Neural progenitor cell (in vitro differentiated cells): Measurements from ENCODE around the gene POLE. TPM values are rescaled to one million over a fixed set of nuclear protein-coding genes. Genes with fewer than 3 reads are reported as not detected.

ENCODE experiments used
- DNase-seq: peaks from one replicate; pipeline ENCODE4 v3.0.0-alpha.2; 2016; ENCODE audit warnings: low spot score
- H2AFZ ChIP-seq: fragments of 200-600 bp; sonication (generic); replicated peaks from 2 replicates; pipeline ENCODE4 v1.6.1; 2016; ENCODE audit warnings: antibody characterized with exemption
- H3F3A ChIP-seq: fragments of 200-600 bp; sonication (generic); 2 replicates; pipeline ENCODE4 v1.6.1; 2016; ENCODE audit warnings: antibody characterized with exemption, low read depth
- H3K27ac ChIP-seq: fragments of 200-600 bp; sonication (generic); 2 replicates; pipeline ENCODE4 v1.5.1; 2016; ENCODE audit warnings: mild to moderate bottlenecking
- H3K27me3 ChIP-seq: fragments of 200-600 bp; sonication (generic); 2 replicates; pipeline ENCODE4 v1.6.1; 2016; ENCODE audit warnings: mild to moderate bottlenecking, moderate library complexity
- H3K36me3 ChIP-seq: fragments of 200-600 bp; sonication (generic); 2 replicates; pipeline ENCODE4 v1.5.1; 2016
- H3K4me1 ChIP-seq: fragments of 200-600 bp; sonication (generic); 2 replicates; pipeline ENCODE4 v1.6.1; 2016; ENCODE audit warnings: mixed run types
- H3K4me2 ChIP-seq: fragments of 200-600 bp; sonication (generic); 2 replicates; pipeline ENCODE4 v1.6.1; 2016
- H3K4me3 ChIP-seq: fragments of 200-600 bp; sonication (generic); 2 replicates; pipeline ENCODE4 v1.5.1; 2016
- H3K79me2 ChIP-seq: fragments of 200-600 bp; sonication (generic); 2 replicates; pipeline ENCODE4 v1.6.1; 2016; ENCODE audit warnings: low read depth
- H3K9ac ChIP-seq: fragments of 200-600 bp; sonication (generic); 2 replicates; pipeline ENCODE4 v1.6.1; 2016
- H3K9me3 ChIP-seq: fragments of 200-600 bp; sonication (generic); 2 replicates; pipeline ENCODE4 v1.5.1; 2016; ENCODE audit warnings: low read depth
- H4K20me1 ChIP-seq: fragments of 200-600 bp; sonication (generic); 2 replicates; pipeline ENCODE4 v1.6.1; 2016; ENCODE audit warnings: low read depth
- H3K27ac Mint-ChIP-seq: 3 replicates; pipeline ENCODE4 v1.8.0; 2021; ENCODE audit warnings: mixed read lengths
- H3K27me3 Mint-ChIP-seq: 2 replicates; pipeline ENCODE4 v1.8.0; 2022; ENCODE audit warnings: low read depth, mild to moderate bottlenecking, inconsistent platforms, moderate library complexity, mixed read lengths; ENCODE audit not compliant: insufficient read depth
- H3K36me3 Mint-ChIP-seq: 3 replicates; pipeline ENCODE4 v1.8.0; 2021; ENCODE audit warnings: mixed read lengths
- H3K4me1 Mint-ChIP-seq: 3 replicates; pipeline ENCODE4 v1.8.0; 2021; ENCODE audit warnings: mixed read lengths
- H3K4me3 Mint-ChIP-seq: 3 replicates; pipeline ENCODE4 v1.8.0; 2021; ENCODE audit warnings: mild to moderate bottlenecking, moderate library complexity, mixed read lengths
- H3K9me3 Mint-ChIP-seq: 3 replicates; pipeline ENCODE4 v1.8.0; 2020; ENCODE audit warnings: mixed read lengths
- CTCF ChIP-seq: fragments of 200-600 bp; sonication (generic); IDR thresholded peaks from 2 replicates; pipeline ENCODE4 v1.5.1; 2017; ENCODE audit warnings: antibody characterized with exemption, mild to moderate bottlenecking
- EZH2 ChIP-seq: fragments of 200-600 bp; sonication (generic); IDR thresholded peaks from 2 replicates; pipeline ENCODE4 v1.6.1; 2017; ENCODE audit warnings: antibody characterized with exemption, mild to moderate bottlenecking, moderate library complexity
- EZH2phosphoT487 ChIP-seq: fragments of 200-600 bp; sonication (generic); IDR thresholded peaks from 2 replicates; pipeline ENCODE4 v1.6.1; 2017; ENCODE audit warnings: antibody characterized with exemption
- microRNA-seq: library from miRNA; unstranded; fragments of <30 nt; microRNA quantifications from one replicate; pipeline ENCODE4, GENCODE V29; 2016
- small RNA-seq: library from RNA; depleted of rRNA; stranded (forward); fragments of <200 nt; gene quantifications from one replicate; pipeline ENCODE3, GENCODE V24; 2015
- total RNA-seq: library from RNA; depleted of rRNA; stranded (reverse); fragments of >200 nt; gene quantifications from 2 replicates; pipeline ENCODE4 v1.2.3, GENCODE V29; 2015; ENCODE audit warnings: low replicate concordance

POLE gene
- total RNA-seq, 1 donor from 2014 or later: 46.8 TPM

GRCh38 chr12:132575661-132576060 is 111.5 kb downstream of the POLE start:
- H3K4me1 ChIP-seq: no peaks in the 10 kb centered on the region
- peaks cover 6% of the 10 kb centered on the region for H3K27me3 ChIP-seq
- no peaks in the 10 kb centered on the region for H3K9me3 Mint-ChIP-seq
- H2AFZ ChIP-seq: no peak overlapping the region
- H3K79me2 ChIP-seq: no peaks in the 10 kb centered on the region
- H3K4me2 ChIP-seq: no peak overlapping the region
- H3K27ac Mint-ChIP-seq: no peak overlapping the region
- H3K27ac ChIP-seq: no peak overlapping the region
- H3K9me3 ChIP-seq: no peaks in the 10 kb centered on the region
- H3K36me3 Mint-ChIP-seq: peaks cover 6% of the 10 kb centered on the region
- H4K20me1 ChIP-seq: peaks cover 76% of the 10 kb centered on the region
- H3K9ac ChIP-seq: no peak overlapping the region
- no peaks in the 10 kb centered on the region for H3K4me1 Mint-ChIP-seq
- no peaks in the 10 kb centered on the region for H3K36me3 ChIP-seq
- H3K4me3 ChIP-seq: no peak overlapping the region
- no peak overlapping the region for H3K4me3 Mint-ChIP-seq
- peaks cover 7% of the 10 kb centered on the region for H3K27me3 Mint-ChIP-seq
- DNase-seq: no peak
- TF ChIP-seq EZH2phosphoT487: no peak
- TF ChIP-seq CTCF: no peak
- no peak for TF ChIP-seq EZH2
- peaks cover 9% of the 10 kb centered on the region for H3F3A ChIP-seq

DNA sequence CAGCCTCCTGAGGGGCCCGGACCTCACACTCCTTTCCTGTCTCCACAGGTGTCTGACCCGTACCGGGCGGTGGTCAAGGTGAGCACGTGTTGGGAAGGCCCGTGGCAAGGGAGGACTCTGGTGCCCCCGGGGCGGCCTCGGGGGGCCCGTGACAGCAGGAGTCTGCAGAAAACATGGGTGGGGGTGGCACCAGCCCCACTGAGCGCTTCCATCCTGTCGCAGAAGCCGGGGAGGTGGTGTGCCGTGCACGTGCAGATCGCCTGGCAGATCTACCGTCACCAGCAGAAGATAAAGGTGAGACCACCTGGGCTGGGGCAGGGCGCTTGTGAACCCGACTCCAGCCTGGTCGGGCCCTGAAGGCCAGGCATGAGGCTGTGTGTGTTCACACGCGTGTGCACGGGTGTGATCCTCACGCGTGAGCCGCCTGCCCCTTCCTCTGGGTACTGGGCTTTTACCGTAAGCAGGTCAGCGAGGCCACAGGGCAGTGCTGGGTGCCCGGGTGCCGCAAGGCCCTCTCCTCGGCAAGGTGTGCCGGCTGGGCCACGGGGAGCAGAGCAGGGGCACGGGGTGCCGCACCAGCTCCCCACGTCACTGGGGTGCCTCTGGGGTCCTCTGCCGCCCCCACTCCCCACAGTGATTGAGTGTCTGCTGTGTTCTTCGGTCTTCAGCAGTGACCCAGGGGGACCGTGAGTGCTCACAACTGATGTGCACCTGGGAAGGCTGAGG is 112.7 kb downstream of the POLE start:
- H3K4me1 ChIP-seq: no peaks in the 10 kb centered on the region
- no peaks in the 10 kb centered on the region for H3K9me3 Mint-ChIP-seq
- H2AFZ ChIP-seq: no peak overlapping the region
- H3K79me2 ChIP-seq: no peaks in the 10 kb centered on the region
- TF ChIP-seq CTCF (no peak), EZH2 (no peak), EZH2phosphoT487 (no peak)
- H3K36me3 Mint-ChIP-seq: peaks cover 6% of the 10 kb centered on the region
- DNase-seq: no peak
- H3K9me3 ChIP-seq: no peaks in the 10 kb centered on the region
- no peak overlapping the region for H3K4me2 ChIP-seq
- H3K27ac ChIP-seq: no peak overlapping the region
- no peaks in the 10 kb centered on the region for H3K4me1 Mint-ChIP-seq
- peaks cover 5% of the 10 kb centered on the region for H3F3A ChIP-seq
- peaks cover 72% of the 10 kb centered on the region for H4K20me1 ChIP-seq
- no peak overlapping the region for H3K4me3 Mint-ChIP-seq
- H3K27ac Mint-ChIP-seq: no peak overlapping the region
- H3K36me3 ChIP-seq: no peaks in the 10 kb centered on the region
- H3K27me3 ChIP-seq: no peaks in the 10 kb centered on the region
- H3K9ac ChIP-seq: no peak overlapping the region
- peaks cover 4% of the 10 kb centered on the region for H3K27me3 Mint-ChIP-seq
- H3K4me3 ChIP-seq: no peak overlapping the region

Small RNA genes lying within 50 kb of the gene (microRNA-seq; reads per million reads assigned to microRNA genes)
- gene MIR6763: 0.91 reads per million

Small RNA genes lying within 50 kb of the gene (small RNA-seq; reads per million reads assigned to genes)
- gene MIR6763 (not detected), gene RNA5SP379 (not detected)

Other genes starting within 250 kb of the POLE start
- 7.4 and 30.6 TPM in 2 replicates for gene FBRSL1, start 197.2 kb downstream of the POLE start, total RNA-seq
- 0.34 TPM in 1 of 2 replicates, not detected in the other for gene LRCOL1, start 76.8 kb downstream of the POLE start, total RNA-seq
- 0.15 TPM in 1 of 2 replicates, not detected in the other for gene P2RX2, start 68.6 kb downstream of the POLE start, total RNA-seq
- gene PXMP2, start 245 bp upstream of the POLE start, total RNA-seq: 18.5 and 18.6 TPM in 2 replicates
- 41.3 and 49.2 TPM in 2 replicates for gene PGAM5, start 23.5 kb upstream of the POLE start, total RNA-seq
- gene ANKLE2, start 74.5 kb upstream of the POLE start, total RNA-seq: 59.1 and 65.7 TPM in 2 replicates
- gene GOLGA3, start 141.5 kb upstream of the POLE start, total RNA-seq: 8.5 and 19.4 TPM in 2 replicates
- gene CHFR, start 200.3 kb upstream of the POLE start, total RNA-seq: 25.6 and 36.1 TPM in 2 replicates